ENCODE measurements around the gene LRRN2.

- no peak for TF ChIP-seq GATA2 (IDR thresholded peaks at IDR 0.05; ENCODE audit: insufficient read depth, insufficient read length, low read depth, low read length)
- TF ChIP-seq POLR2A (IDR thresholded peaks at IDR 0.05; ENCODE audit: low read depth, low read length) = no peak
- peak in 1 of 2 donors; percentile 8 for TF ChIP-seq CTCF (IDR thresholded peaks at IDR 0.05; ENCODE audit: extremely low read depth in 1 of 2, insufficient read depth in 1 of 2, low read depth in 1 of 2, low read length in 2 of 2)
- no peak for TF ChIP-seq EZH2 (IDR thresholded peaks at IDR 0.05; ENCODE audit: borderline replicate concordance, low read depth, low read length, severe bottlenecking)
These were observed 84.6 kb downstream of the LRRN2 start for GRCh38 chr1:204600968-204601367.
